Naive thymus-derived CD4-positive, alpha-beta T cell (primary cell): ENCODE measurements around the gene EDC4. TPM values are rescaled to one million over a fixed set of nuclear protein-coding genes. Genes with fewer than 3 reads are reported as not detected.

Experiments used
- ATAC-seq: fragments of 150-1000 bp; cut with Tn5 transposase; 2 replicates; pipeline ENCODE4 v1.10.0; 2021; ENCODE audit warnings: mild to moderate bottlenecking, moderate library complexity
- CTCF ChIA-PET: fragments of 350-600 bp; sonication (Branson Sonifier 250); formaldehyde crosslinking; loops from one replicate; lab custom pipeline; 2021; ENCODE audit warnings: antibody characterized with exemption; lab: Charles Lee
- POLR2A ChIA-PET: fragments of 350-600 bp; sonication (Branson Sonifier 250); formaldehyde crosslinking; loops from one replicate; lab custom pipeline; 2021; ENCODE audit warnings: antibody characterized with exemption, inconsistent platforms; lab: Charles Lee
- DNase-seq, 9 donors: peaks; one replicate each; pipeline versions ENCODE4 v3.0.0 to v3.0.0-alpha.2; 2020 to 2022; ENCODE audit warnings: mixed read lengths in 1 of 9
- H3K27ac ChIP-seq: one replicate; pipeline ENCODE4 v1.7.0; 2013; ENCODE audit warnings: mild to moderate bottlenecking, low read depth, low read length, moderate library complexity
- H3K27me3 ChIP-seq, 2 donors: one replicate each; pipeline ENCODE4 v1.7.0; 2013; ENCODE audit warnings: low read length in 2 of 2, mild to moderate bottlenecking in 2 of 2, moderate library complexity in 2 of 2; ENCODE audit not compliant: control insufficient read depth in 2 of 2, insufficient read depth in 2 of 2
- H3K36me3 ChIP-seq, 3 experiments: 1 replicate in 2 of 3; 2 replicates in 1 of 3; pipeline ENCODE4 v1.7.0; 2013; ENCODE audit warnings: low read length in 3 of 3, mild to moderate bottlenecking in 3 of 3, moderate library complexity in 1 of 3; ENCODE audit not compliant: insufficient read depth in 3 of 3, control insufficient read depth in 2 of 3
- H3K4me1 ChIP-seq, 2 donors: one replicate each; pipeline ENCODE4 v1.7.0; 2013; ENCODE audit warnings: low read length in 2 of 2, mild to moderate bottlenecking in 2 of 2, moderate library complexity in 1 of 2; ENCODE audit not compliant: control insufficient read depth in 2 of 2, insufficient read depth in 2 of 2
- H3K4me3 ChIP-seq: 2 replicates; pipeline ENCODE4 v1.7.0; 2013; ENCODE audit warnings: mild to moderate bottlenecking, low read length
- H3K9me3 ChIP-seq, 3 experiments: 1 replicate in 2 of 3; 2 replicates in 1 of 3; pipeline ENCODE4 v1.7.0; 2013; ENCODE audit warnings: low read length in 3 of 3; ENCODE audit not compliant: control insufficient read depth in 2 of 3
- H3K27ac Mint-ChIP-seq, 9 donors: one replicate each; pipeline ENCODE4 v1.8.0; 2020 to 2022; ENCODE audit warnings: mixed read lengths in 9 of 9, mild to moderate bottlenecking in 8 of 9, moderate library complexity in 5 of 9, inconsistent platforms in 2 of 9
- H3K27me3 Mint-ChIP-seq, 5 donors: one replicate each; pipeline ENCODE4 v1.8.0; 2021 to 2022; ENCODE audit warnings: mixed read lengths in 5 of 5, mild to moderate bottlenecking in 1 of 5
- H3K36me3 Mint-ChIP-seq, 5 donors: one replicate each; pipeline ENCODE4 v1.8.0; 2020 to 2022; ENCODE audit warnings: mixed read lengths in 5 of 5, mild to moderate bottlenecking in 3 of 5, inconsistent platforms in 1 of 5
- H3K4me1 Mint-ChIP-seq, 7 donors: one replicate each; pipeline ENCODE4 v1.8.0; 2020 to 2022; ENCODE audit warnings: mixed read lengths in 7 of 7, mild to moderate bottlenecking in 3 of 7, inconsistent platforms in 1 of 7
- H3K4me3 Mint-ChIP-seq, 10 donors: one replicate each; pipeline ENCODE4 v1.8.0; 2020 to 2022; ENCODE audit warnings: mild to moderate bottlenecking in 10 of 10, mixed read lengths in 10 of 10, moderate library complexity in 6 of 10, inconsistent platforms in 2 of 10
- H3K9me3 Mint-ChIP-seq, 11 donors: one replicate each; pipeline ENCODE4 v1.8.0; 2020 to 2022; ENCODE audit warnings: mixed read lengths in 11 of 11, mild to moderate bottlenecking in 4 of 11, inconsistent platforms in 1 of 11, moderate library complexity in 1 of 11
- intact Hi-C, 2 donors: fragments of 100-400 bp; cut with micrococcal nuclease; formaldehyde crosslinking; loops; one replicate each; pipeline ENCODE4 v1.15.1; 2023
- polyA plus RNA-seq, 2 donors: library from polyadenylated mRNA; unstranded; fragments of 300-500 nt; fragmentation: Illumina TruSeq; gene quantifications; one replicate each; pipeline ENCODE4 v1.2.3, GENCODE V29; 2021
- total RNA-seq, 6 experiments: library from RNA in 5 of 6; stranded (reverse) in 5 of 6; gene quantifications; 1 replicate in 5 of 6; 2 replicates in 1 of 6; pipeline ENCODE4 v1.2.3 and lab custom pipeline; 2021 to 2026

The EDC4 gene
- total and polyA plus RNA-seq, 7 experiments from 2014 or later: 34.8 to 166 (median 122) TPM

DNA sequence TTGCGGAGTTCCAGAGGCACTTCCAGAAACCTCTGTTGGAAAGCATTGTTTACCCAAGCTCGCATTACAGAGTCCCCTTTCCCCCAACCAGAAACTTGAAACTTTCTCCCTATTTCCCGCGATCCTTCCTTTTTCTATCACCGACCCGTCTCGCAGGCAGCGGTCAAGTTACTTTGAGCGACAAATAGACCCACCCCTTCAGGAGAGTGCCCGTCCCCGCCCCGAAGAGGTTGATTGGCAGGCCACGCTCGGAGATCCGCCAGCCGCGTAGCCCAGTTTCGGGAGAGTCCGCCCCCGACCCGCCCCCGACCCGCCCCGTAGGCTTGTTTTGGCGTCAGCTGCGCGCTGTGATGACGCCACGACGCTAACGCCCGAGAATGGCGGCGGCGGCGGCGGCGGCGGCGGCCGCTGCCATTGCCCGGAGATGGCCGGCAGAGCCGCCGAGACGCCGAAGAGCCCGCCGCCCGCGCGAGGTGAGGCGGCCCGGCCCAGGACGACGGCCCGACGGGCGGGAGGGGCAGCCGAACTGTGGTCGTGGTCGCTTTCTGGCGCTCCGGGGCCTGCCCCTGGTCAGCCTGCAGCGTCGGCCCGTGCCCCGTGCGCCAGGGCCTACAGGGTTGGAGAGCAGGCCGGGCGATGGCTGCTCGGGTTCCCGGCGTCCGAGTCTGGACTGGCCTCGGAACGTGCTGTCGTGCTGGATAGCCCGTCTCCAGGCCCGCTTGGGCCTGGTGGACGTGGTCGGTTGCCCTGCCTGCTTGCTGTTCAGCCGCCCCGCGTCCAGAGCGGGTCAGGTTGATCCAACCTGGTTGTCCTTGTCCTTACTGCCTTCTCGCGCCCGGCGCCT is 20.3 kb downstream of the EDC4 start, which contains the start of gene PSKH1:
Gene PSKH1 (plus strand): TSS at position 356 of the 844 bp plus-strand sequence. CDS start 15,496 bp downstream, outside the sequence.
- DNase-seq (peak; percentile 77 to 92 (median 84)), ATAC-seq (peak; percentile 99)
- Mint-ChIP-seq H3K4me3 (peak within 1 kb of the TSS; percentile 86 to 97 (median 94)), H3K4me1 (peaks cover 22 to 48% (median 35%) of the 10 kb centered on the region in 7 donors), H3K27me3 (no peaks in the 10 kb centered on the region), H3K9me3 (no peaks in the 10 kb centered on the region), H3K36me3 (peaks cover 0 to 4% (median 0%) of the 10 kb centered on the region in 5 donors), H3K27ac (peak within 1 kb of the TSS; percentile 85 to 98 (median 97))
- peaks cover 0 to 4% (median 0%) of the 10 kb centered on the region in 3 experiments for H3K36me3 ChIP-seq
- peak within 1 kb of the TSS; percentile 89 for H3K4me3 ChIP-seq
- no peaks in the 10 kb centered on the region for H3K9me3 ChIP-seq
- ChIA-PET POLR2A (interaction anchor here (0.6 to 2.7 kb wide), 16 partner anchors 11 to 352 kb away, joined by 3 to 25 read pairs (median 4); partner anchors contain the start of genes EDC4, PLA2G15, PSMB10 and RANBP10), CTCF (interaction anchor here (3.0 kb wide), 1 partner anchor 9 kb away, joined by 9 read pairs; no protein-coding TSS in a partner anchor)
- peaks cover 12 to 15% of the 10 kb centered on the region in 2 donors for H3K4me1 ChIP-seq
- H3K27me3 ChIP-seq: no peaks in the 10 kb centered on the region
- intact Hi-C loops: loop anchor here (1.0 to 10.0 kb wide), 18 partner anchors 20 to 555 kb away; partner anchors contain the start of genes ACD (in 2 of the 2), CTCF (in 2 of the 2), PARD6A (in 2 of the 2) and RANBP10 (in 2 of the 2)
- H3K27ac ChIP-seq: peak within 1 kb of the TSS; percentile 94

DNA sequence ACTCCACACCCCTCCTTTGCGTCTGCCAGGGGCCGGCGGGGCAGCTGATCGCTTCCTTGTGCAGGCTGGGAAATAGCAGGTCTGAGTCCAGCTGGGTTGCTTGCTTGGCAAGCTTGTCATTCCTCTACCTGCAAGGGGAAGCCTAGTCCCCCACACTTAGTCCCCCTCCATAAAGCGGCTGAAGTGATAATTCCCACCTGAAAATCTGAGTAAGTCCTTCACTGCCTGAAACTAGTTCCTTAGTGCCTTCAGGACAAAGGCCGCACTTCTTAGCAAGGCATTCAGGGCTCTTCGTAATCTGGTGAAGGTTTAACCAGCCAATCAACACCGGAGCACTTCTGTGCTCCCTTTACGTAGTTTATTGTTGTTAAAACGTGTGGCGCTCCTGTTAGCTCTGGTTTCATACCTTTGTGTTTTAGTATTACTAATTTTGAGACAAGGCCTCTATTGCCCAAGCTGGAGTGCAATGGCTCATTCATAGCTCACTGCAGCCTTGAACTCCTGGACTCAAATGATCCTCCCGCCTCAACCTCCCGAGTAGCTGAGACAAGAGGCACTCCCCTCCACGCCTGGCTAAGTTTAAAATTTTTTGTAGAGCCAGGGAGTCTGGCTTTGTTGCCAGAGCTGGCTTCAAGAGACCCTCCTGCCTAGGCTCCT is 21.0 kb downstream of the EDC4 start:
- ATAC-seq: no peak
- CTCF ChIA-PET: interaction anchor here (3.0 kb wide), 1 partner anchor 10 kb away, joined by 9 read pairs; no protein-coding TSS in a partner anchor
- POLR2A ChIA-PET: interaction anchor here (0.8 to 2.7 kb wide), 7 partner anchors 12 to 88 kb away, joined by 3 to 25 read pairs (median 5); partner anchors contain the start of genes EDC4, PSMB10, RANBP10 and TSNAXIP1
- Histone ChIP-seq H3K27me3 (no peaks in the 10 kb centered on the region), H3K36me3 (peaks cover 0 to 4% (median 0%) of the 10 kb centered on the region in 3 experiments), H3K4me3 (peak overlapping the region; percentile 89), H3K4me1 (peaks cover 12 to 15% of the 10 kb centered on the region in 2 donors), H3K27ac (peak overlapping the region; percentile 94), H3K9me3 (no peaks in the 10 kb centered on the region)
- intact Hi-C loops: loop anchor here (1.0 to 10.0 kb wide), 18 partner anchors 21 to 554 kb away; partner anchors contain the start of genes ACD (in 2 of the 2), CTCF (in 2 of the 2), PARD6A (in 2 of the 2) and RANBP10 (in 2 of the 2)
- DNase-seq: peak in 1 of 9 donors; percentile 14
- H3K27me3 Mint-ChIP-seq: no peaks in the 10 kb centered on the region
- peak overlapping the region; percentile 74 to 98 (median 97) for H3K27ac Mint-ChIP-seq
- no peaks in the 10 kb centered on the region for H3K9me3 Mint-ChIP-seq
- peaks cover 22 to 55% (median 37%) of the 10 kb centered on the region in 7 donors for H3K4me1 Mint-ChIP-seq
- peak overlapping the region; percentile 86 to 97 (median 94) for H3K4me3 Mint-ChIP-seq
- H3K36me3 Mint-ChIP-seq: peaks cover 0 to 4% (median 0%) of the 10 kb centered on the region in 5 donors

DNA sequence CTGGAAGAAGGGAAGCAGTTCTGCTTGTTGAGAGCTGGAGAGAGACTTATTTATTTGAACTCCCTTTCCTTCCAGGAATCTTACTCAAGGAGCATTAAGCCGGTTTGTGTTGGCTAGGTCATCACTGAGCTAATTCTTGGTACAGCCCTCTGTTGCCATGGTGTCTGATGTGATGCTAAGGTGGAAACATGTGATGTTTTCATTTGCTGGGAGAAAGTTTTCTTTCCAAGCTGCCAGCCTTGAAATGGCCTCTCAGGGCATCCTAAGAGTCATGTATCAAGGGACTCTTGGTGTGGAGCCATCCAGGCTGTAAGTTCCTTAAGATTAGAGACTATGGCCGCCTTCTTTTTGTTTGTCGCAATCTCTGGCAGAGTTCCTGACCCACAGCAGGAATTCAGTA is 24.4 kb downstream of the EDC4 start:
- ChIA-PET POLR2A (interaction anchor here (0.8 to 3.3 kb wide), 3 partner anchors 13 to 51 kb away, joined by 3 to 12 read pairs (median 3); partner anchors contain the start of gene NUTF2), CTCF (interaction anchor here (0.6 to 2.5 kb wide), 7 partner anchors 9 to 376 kb away, joined by 3 to 11 read pairs (median 4); partner anchors contain the start of gene NRN1L)
- ATAC-seq (no peak), DNase-seq (no peak)
- Mint-ChIP-seq H3K4me1 (peaks cover 27 to 71% (median 51%) of the 10 kb centered on the region in 7 donors), H3K27ac (peak overlapping the region in 1 of 9 donors; percentile 38), H3K9me3 (no peaks in the 10 kb centered on the region), H3K27me3 (no peaks in the 10 kb centered on the region), H3K36me3 (peaks cover 0 to 4% (median 0%) of the 10 kb centered on the region in 5 donors), H3K4me3 (peak overlapping the region in 1 of 10 donors; percentile 15)
- Histone ChIP-seq H3K27ac (no peak overlapping the region), H3K36me3 (peaks cover 0 to 7% (median 0%) of the 10 kb centered on the region in 3 experiments), H3K9me3 (no peaks in the 10 kb centered on the region), H3K4me1 (peaks cover 12 to 15% of the 10 kb centered on the region in 2 donors), H3K27me3 (no peaks in the 10 kb centered on the region), H3K4me3 (no peak overlapping the region)
- intact Hi-C loops: loop anchor here in 1 of 2 donors (10.0 kb wide), 1 partner anchor 232 kb away; the partner anchor contains the start of genes ACD, C16orf86, ENKD1 and PARD6A

DNA sequence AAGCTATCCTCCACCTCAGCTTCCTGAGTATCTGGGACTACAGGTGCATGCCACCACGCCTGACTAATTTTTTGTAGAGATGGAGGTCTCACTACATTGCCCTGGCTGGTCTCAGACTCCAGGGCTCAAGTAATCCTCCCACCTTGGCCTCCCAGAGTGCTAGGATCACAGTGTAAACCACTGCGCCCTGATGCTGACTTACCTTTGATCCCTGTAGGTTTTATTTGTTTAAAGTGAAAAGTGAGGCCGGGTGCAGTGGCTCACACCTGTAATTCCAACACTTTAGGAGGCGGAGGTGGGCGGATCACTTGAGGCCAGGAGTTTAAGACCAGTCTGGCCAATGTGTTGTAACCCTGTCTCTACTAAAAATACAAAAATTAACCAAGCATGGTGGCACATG is 28.9 kb downstream of the EDC4 start:
- POLR2A ChIA-PET: no interaction called here
- peaks cover 0 to 3% (median 2%) of the 10 kb centered on the region in 3 experiments for H3K36me3 ChIP-seq
- H3K9me3 ChIP-seq: no peaks in the 10 kb centered on the region
- no peak overlapping the region for H3K4me3 ChIP-seq
- ATAC-seq (no peak), DNase-seq (no peak)
- no peaks in the 10 kb centered on the region for H3K9me3 Mint-ChIP-seq
- CTCF ChIA-PET: interaction anchor here (0.7 kb wide), 1 partner anchor 16 kb away, joined by 3 read pairs; no protein-coding TSS in a partner anchor
- no peaks in the 10 kb centered on the region for H3K4me1 ChIP-seq
- intact Hi-C loops: no loop called here
- peaks cover 5 to 33% (median 26%) of the 10 kb centered on the region in 7 donors for H3K4me1 Mint-ChIP-seq
- no peak overlapping the region for H3K27ac Mint-ChIP-seq
- no peaks in the 10 kb centered on the region for H3K27me3 Mint-ChIP-seq
- no peaks in the 10 kb centered on the region for H3K27me3 ChIP-seq
- H3K36me3 Mint-ChIP-seq: peaks cover 0 to 14% (median 4%) of the 10 kb centered on the region in 5 donors
- H3K27ac ChIP-seq: no peak overlapping the region
- no peak overlapping the region for H3K4me3 Mint-ChIP-seq

DNA sequence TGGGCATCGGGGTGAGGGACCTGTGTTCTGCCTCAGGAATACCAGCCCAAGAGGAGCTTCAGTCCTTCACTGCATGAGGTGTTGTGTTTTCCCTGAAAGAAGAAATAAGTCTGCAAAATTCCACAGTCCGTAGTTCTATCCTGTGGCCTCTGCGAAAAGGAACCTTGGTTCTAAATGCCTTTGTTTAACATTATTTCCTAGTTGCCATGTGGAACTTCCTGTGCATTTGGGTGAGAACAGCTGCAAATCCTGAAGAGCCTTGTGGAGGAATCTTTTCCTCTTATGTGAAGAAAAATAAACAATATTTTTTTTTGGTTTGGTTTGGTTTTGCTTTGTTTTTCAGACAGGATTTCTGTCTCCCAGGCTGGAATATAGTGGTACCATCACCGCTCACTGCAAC is 30.0 kb downstream of the EDC4 start:
- Mint-ChIP-seq H3K27me3 (no peaks in the 10 kb centered on the region), H3K27ac (peak overlapping the region in 5 of 9 donors; percentile 23 to 72 (median 42)), H3K4me1 (peaks cover 6 to 26% (median 18%) of the 10 kb centered on the region in 7 donors), H3K4me3 (no peak overlapping the region), H3K9me3 (no peaks in the 10 kb centered on the region), H3K36me3 (peaks cover 0 to 17% (median 4%) of the 10 kb centered on the region in 5 donors)
- DNase-seq (no peak), ATAC-seq (no peak)
- H3K4me1 ChIP-seq: no peaks in the 10 kb centered on the region
- CTCF ChIA-PET: no interaction called here
- POLR2A ChIA-PET: interaction anchor here (0.8 kb wide), 1 partner anchor 19 kb away, joined by 5 read pairs; no protein-coding TSS in a partner anchor
- no peak overlapping the region for H3K27ac ChIP-seq
- H3K27me3 ChIP-seq: no peaks in the 10 kb centered on the region
- intact Hi-C loops: no loop called here
- H3K9me3 ChIP-seq: no peaks in the 10 kb centered on the region
- peaks cover 0 to 3% (median 2%) of the 10 kb centered on the region in 3 experiments for H3K36me3 ChIP-seq
- H3K4me3 ChIP-seq: no peak overlapping the region
